Frontal cortex (tissue), 4 donors: ENCODE data around the gene BEND3. TPM values are rescaled to one million over a fixed set of nuclear protein-coding genes. Genes with fewer than 3 reads are reported as not detected.
"Not testable (repeated sequence)": the region's sequence is repeated elsewhere in the genome, so short reads cannot be mapped to it uniquely, and the experiment has no call there.

Experiments
- DNase-seq, 2 donors: peaks; one replicate each; pipeline ENCODE4 v3.0.0; 2012; ENCODE audit warnings: low spot score in 2 of 2
- FAIRE-seq: peaks from 2 replicates; lab custom pipeline; 2012; peaks lifted over from hg19 to GRCh38; lab: Jason Lieb, UNC
- total RNA-seq: library from RNA; depleted of rRNA; stranded (reverse); fragments of >200 nt; gene quantifications from one replicate; pipeline ENCODE4 v1.2.3, GENCODE V29; 2014
- donor health status: control.
- donor health status: control.
- donor health status: control.

BEND3 gene
- total RNA-seq, 1 donor from 2014 or later = 5.7 TPM

DNA sequence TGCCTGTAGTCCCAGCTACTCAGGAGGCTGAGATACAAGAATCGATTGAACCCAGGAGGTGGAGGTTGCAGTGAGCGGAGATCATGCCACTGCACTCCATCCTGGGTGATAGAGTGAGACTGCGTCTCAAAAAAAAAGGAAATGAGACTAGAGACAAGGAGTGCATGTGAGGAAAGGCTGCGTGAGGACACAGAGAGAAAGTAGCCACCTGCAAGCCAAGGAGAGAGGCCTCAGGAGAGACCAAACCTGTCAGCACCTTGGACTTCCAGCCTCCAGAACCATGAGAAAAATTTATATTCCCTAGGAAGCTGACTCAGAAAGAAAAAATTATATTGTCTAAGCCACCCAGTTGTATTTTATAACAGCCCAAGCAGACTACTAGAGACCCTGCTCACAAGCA, 7.4 kb upstream of the BEND3 start:
- FAIRE-seq (no peak), DNase-seq (no peak)

GRCh38 chr6:107121964-107122495, 6.7 kb upstream of the BEND3 start:
- FAIRE-seq (no peak), DNase-seq (no peak)

GRCh38 chr6:107121266-107121665, 6.0 kb upstream of the BEND3 start:
- DNase-seq (no peak), FAIRE-seq (no peak)

- FAIRE-seq = no peak
These were observed 5.1 kb upstream of the BEND3 start for GRCh38 chr6:107120404-107120803.

DNA sequence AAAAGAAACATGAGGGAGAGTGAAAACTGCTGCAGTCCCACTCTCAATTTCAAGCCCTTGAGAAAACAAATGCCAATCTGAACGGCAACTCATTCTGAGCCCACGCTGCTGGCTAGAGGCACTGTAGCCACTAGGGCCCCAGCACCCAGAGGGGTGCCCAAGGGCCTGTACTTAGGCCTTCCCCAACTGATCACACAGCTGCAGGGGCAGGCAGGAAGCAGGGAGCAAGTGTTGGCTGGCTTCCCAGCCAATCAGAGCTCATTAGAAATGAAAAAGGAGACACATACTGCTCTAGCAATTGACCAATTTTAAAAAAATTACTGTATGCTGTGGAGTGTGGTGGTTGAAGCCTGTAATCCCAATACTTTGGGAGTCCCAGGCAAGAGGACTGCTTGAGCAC, 3.7 kb upstream of the BEND3 start:
- DNase-seq = no peak
- no peak for FAIRE-seq

More at GRCh38 chr6:107120404-107120803, 5.1 kb upstream of the BEND3 start:
- DNase-seq = no peak

GRCh38 chr6:107118540-107118939, 3.2 kb upstream of the BEND3 start:
- FAIRE-seq, DNase-seq: not testable (repeated sequence)

DNA sequence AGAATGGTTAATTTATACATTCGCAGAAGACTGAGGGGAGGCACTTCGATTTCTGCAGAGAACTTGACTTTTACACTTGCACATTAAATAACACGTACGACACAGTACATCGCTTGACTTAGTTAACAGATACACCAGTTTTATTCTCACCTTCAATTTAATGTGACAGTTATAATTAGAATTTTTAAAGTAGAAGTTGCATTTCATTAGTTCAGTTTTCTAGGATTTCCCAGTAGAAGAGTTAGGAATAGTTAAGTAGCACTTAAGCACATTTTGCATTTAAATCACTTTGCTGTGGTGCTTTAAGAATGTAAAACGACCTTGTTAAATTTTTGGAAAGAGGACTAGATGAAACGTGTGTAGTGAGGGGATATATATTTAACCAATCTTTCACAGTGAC, 1.6 kb upstream of the BEND3 start:
- no peak for FAIRE-seq
- no peak for DNase-seq

DNA sequence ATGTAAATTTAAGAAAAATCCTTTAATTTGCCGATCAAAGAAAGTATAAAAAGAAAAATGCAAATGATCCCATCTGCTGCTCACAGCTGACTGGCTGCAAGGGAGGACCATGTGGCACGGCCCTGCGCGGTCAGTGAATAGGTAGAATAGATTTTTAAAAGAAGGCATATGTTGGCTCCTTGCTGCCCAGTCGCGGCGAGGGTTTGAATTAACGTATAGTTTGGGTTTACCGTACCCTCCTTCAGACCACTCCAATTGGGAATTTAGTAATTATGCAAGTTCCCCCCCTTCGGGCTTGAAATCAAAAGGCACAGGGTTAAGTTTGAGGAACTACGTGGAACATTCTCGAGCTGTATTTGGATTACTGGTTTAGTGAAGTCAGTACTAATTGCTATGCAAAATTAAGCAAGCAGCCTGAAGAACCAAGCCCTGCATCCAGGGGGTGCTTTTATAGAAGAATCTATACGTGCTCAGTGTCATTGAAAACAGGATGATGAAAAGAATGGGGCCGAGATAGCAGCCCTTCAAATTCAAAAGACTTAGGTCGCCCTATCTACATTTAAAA, 1.1 kb upstream of the BEND3 start:
- DNase-seq = no peak
- no peak for FAIRE-seq

DNA sequence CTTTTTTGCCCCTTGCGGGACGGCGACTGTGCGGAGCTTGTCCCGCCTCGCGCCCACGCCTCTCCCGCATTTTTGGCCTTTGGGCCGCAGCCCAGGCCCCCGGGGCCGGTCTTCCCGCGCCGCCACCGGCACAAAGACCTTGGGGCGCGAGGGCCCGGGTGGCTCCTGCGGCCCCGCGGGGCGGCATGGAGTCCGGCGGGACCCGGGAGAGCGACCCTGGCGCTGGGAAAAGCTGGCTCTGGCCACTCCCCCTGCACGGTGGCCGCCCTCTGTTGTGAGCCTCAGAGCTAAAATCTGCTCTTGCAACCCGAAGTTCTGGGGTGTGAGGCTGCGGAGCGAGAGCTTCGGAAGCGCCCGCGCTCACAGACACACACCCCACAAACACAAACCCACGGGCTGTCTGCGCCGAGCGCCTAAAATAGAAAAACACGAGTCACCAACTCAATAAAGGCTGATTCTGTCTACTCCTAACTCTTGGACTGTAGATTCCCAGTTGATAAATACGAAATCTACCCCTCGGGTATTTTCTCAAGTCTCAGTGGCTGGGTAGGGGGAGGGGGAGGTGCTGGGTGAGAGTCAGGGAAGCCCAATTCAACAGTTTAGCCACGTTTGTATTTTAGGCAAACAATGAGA, 496 bp upstream of the BEND3 start:
- FAIRE-seq (no peak), DNase-seq (peak in 1 of 2 donors; percentile 42)

DNA sequence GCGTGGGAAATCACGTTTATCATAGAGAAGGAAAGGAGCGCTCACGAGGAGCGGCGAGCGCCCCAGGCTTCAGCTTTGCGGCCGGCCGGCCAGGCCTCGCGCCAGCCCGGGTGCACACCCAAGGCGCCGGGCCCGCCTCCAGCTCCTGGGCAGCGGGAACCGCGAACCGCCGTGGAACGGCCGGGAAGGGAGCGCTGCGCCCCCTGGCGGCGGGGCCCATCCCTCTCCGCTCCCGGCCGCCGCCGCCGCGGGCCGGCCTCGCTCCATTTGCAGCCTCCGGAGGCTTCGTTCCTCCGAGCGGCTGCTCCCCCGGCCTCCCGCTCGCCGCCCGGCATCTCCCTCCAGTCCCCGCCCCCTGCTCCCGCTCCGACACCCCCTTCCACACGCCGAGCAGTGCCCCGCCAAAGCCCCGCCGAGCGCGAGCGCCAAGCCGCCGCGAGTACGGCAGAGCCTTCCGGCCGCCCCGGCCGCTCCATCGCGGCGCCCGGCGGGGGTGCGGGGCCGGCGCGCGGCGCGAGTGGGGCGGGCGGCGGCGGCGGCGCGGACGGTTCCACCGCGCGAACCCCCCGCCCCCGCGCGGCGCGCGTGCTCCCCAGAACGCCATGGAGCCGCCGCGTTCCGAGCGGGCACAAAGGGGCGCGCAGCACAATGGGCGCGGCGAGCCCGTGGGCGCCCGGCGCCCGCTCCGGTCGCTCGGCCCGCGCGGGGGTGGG, 946 bp downstream of the BEND3 start:
- FAIRE-seq = no peak
- DNase-seq = peak; percentile 90

- DNase-seq = no peak
- no peak for FAIRE-seq
These were observed 5.1 kb downstream of the BEND3 start for GRCh38 chr6:107110200-107110599.

DNA sequence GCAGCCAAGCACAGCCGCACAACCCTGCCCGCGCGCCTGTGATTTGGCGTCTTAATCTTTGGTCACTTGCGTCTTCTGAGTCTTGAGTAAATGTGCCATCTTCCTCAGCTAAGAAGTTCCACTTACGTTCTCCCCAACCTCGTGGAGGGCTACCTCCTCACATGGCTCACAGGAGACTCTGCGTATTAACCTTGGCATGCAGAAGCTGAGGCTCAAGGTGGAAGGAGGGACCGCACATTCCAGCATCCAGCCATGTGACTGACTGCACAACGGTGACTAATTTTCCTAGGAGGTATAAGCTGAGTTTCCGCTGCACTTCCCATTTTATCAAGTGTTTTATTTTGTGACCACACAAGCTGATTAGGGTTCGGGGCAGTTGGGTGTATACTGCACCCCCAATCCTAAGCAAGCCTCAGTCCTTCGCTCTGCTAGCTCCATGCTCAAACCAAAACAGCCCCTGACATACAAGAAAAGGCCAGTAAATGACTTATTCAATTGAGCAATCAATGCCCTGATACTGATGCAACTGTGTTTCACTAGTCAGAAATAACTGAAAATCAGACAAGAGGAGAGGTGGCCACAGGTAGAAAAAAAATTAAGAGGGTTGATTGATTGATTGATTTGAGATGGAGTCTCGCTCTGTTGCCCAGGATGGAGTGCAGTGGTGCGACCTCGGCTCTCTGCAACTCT, 7.0 kb downstream of the BEND3 start:
- FAIRE-seq (no peak), DNase-seq (no peak)

DNA sequence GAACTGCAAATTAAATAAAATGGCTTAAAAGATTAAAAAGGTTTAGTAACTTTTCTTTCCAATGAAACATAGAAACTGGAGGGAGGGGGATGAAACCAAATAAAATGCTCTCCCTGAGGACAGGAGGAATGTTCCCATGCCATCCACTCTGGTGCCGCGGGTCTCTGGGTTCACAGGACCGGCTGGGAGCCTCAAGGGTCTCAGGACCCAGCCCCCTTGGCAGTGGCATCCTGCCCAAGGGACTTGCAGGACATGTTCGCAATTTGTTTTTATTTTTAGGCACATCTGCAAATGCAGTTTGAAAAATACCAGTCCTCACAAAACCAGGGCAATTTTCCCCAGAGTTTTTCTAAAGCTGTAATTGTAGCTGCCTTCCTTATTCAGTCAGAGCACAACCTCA, 7.5 kb downstream of the BEND3 start:
- DNase-seq (no peak), FAIRE-seq (no peak)

DNA sequence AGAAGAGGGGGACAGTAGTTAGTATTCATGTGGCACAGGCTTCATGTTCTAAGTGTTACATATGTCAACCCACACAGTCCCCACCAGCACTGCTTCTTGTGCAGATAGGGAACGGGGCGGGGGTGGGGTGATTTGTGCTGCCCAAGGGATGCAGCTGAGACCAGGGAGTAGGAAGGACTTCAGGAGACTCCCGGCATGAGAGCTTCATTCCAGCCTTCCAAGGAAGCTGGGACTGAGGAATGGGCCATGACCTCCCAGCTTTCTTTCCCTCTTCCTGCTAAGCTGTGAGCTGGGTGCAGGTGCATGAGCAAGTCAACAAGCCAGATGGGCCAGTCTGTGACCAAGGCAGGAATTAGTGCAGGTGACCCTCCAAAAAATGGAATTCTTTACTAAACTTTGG, 9.2 kb downstream of the BEND3 start:
- DNase-seq (no peak), FAIRE-seq (no peak)

DNA sequence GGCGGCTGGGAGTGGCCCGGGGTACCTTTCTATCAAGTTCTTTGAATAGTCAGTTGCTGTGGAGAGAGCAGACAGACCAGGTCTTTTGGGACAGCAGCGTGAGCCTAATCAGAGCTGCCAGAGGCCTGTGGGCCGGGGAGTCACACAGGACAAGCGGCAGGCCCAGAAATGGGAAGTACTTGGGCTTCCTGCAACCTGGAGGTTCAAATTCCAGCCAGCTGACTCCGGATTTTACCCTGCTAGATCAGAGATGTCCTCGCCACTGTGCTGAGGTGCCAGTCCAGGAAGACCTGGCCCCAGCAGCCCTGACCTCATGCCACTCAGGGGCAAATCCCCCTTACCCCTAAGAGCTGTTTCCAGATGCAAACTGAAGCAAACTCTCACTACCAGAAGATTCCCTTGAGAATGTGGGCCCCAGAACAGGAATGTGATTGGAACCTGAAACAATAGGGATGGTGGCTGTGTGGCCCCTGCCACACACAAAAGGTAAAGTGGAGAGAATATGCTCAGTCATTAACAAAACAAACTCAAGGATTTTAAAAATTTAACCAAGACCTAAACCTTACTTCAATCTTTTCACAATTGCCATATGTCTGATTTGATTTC, 9.7 kb downstream of the BEND3 start:
- no peak for FAIRE-seq
- no peak for DNase-seq

DNA sequence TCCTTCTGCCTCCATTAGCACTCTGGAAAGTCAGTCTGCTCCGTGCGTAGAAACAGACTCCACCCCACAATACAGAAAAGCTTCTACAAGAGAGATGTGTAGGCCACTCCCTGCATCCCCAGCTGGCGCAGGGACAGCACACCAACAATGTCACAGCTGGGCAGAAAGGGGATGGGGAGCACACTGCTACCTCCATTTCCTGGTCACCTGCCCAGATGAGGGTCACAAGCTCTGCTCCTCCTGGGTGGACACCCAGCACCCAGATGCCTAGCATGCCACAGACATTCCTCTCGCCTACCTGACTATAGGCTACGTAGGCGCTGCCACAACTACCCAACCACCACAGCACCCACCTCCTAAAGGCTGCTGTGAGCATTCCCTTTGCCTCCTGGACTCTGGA, 12.2 kb downstream of the BEND3 start:
- no peak for DNase-seq
- FAIRE-seq = no peak

GRCh38 chr6:107102414-107102805, 12.9 kb downstream of the BEND3 start:
- FAIRE-seq (no peak), DNase-seq (no peak)

GRCh38 chr6:107101686-107102413, 13.5 kb downstream of the BEND3 start:
- FAIRE-seq (no peak), DNase-seq (no peak)

- FAIRE-seq (no peak), DNase-seq (no peak)
These were observed 14.1 kb downstream of the BEND3 start for GRCh38 chr6:107101211-107101610.
